GM12874 (cell line): ENCODE measurements around the gene STYK1.

Experiments
- CTCF ChIP-seq: IDR thresholded peaks from 2 replicates; pipeline ENCODE4 v1.5.1; 2011; ENCODE audit warnings: low read depth, mild to moderate bottlenecking, control low read depth, low read length, moderate library complexity; ENCODE audit not compliant: insufficient read depth

Gene STYK1

GRCh38 chr12:10636124-10636523, 37.7 kb downstream of the STYK1 start:
- no peak for TF ChIP-seq CTCF

DNA sequence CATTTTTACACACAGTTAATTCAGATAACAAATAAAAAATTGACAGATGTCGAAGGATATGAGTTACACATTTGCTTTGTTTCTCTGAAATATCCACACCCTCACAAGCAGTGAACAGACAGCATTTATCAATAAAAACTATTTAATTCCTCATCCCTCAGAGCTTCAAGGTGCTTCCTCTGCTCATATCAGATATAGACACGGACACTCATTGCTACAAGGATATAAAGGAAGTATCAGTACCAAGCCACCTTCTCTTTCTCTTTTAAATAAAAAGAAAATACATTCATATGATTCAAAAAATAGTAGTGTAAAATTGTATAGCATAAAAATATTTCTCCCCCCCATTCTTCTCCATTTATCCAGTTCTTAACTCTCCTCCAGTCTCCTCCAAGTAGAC, 38.5 kb downstream of the STYK1 start:
- no peak for TF ChIP-seq CTCF

- TF ChIP-seq CTCF = no peak
Measured at GRCh38 chr12:10634427-10634826, 39.4 kb downstream of the STYK1 start.

- TF ChIP-seq CTCF = no peak
Measured at GRCh38 chr12:10633541-10633940, 40.3 kb downstream of the STYK1 start.

GRCh38 chr12:10632226-10632625, 41.6 kb downstream of the STYK1 start:
- no peak for TF ChIP-seq CTCF

DNA sequence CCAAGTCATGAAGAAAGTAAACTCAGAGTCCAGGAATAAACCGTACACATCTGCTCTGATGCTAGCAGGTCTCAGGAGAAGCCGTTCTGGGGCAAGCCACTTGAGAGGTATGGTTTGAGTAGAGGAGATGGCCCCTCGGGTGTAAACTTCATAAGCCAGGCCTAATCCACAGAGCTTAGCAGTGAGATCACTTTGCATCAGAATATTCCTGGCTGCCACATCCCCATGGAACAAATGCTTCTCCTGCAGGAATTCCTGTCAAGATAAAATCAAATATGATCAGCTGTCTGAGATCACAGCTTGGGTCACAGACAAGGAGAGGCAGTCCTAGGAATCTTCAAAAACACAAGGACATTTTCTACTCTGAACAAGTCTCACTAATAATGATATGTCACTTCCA, 49.2 kb downstream of the STYK1 start:
- TF ChIP-seq CTCF = no peak

- no peak for TF ChIP-seq CTCF
Measured at GRCh38 chr12:10623131-10623530, 50.7 kb downstream of the STYK1 start.

DNA sequence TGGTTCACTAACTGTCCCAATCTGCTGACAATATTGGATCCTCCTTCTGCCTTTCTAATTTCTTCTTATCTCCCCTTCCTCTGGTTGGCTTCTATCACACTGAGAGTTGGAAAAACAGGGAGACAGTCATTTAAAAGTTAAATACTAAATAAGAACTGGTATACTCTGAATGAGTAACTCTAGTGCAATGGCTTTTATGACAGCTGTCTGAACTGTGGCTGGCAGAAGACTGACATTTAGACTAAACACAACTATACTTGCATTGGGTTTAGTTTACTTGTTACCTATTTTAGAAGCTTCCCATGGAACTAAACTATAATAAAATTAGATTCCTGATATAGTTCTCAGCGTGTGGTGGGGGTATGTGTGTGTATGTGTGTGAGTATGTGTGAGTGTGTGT, 52.6 kb downstream of the STYK1 start:
- no peak for TF ChIP-seq CTCF
